Gastrocnemius medialis (tissue), 4 donors: ENCODE measurements around the gene NHLRC2.

ENCODE experiments used
- CTCF ChIP-seq, 5 experiments: fragments of 450-650 bp in 3 of 5; fragments of 200-600 bp in 2 of 5; sonication (generic) in 2 of 5; IDR thresholded peaks in 4 of 5; conservative IDR thresholded peaks in 1 of 5; 1 replicate in 4 of 5; 2 replicates in 1 of 5; pipeline ENCODE4 v1.5.1; 2016 to 2019; ENCODE audit warnings: antibody characterized with exemption in 5 of 5, mild to moderate bottlenecking in 3 of 5, moderate library complexity in 3 of 5
- POLR2A ChIP-seq, 2 donors: fragments of 450-650 bp; IDR thresholded peaks; one replicate each; pipeline ENCODE4 v1.6.1; 2017; ENCODE audit warnings: antibody characterized with exemption in 2 of 2, mild to moderate bottlenecking in 2 of 2, moderate library complexity in 2 of 2

GRCh38 chr10:113905756-113906155, 51.3 kb downstream of the NHLRC2 start:
- TF ChIP-seq CTCF (IDR thresholded peaks at IDR 0.05 in 4 of 5, conservative IDR thresholded peaks at IDR 0.05 in 1 of 5) (no peak), POLR2A (IDR thresholded peaks at IDR 0.05) (no peak)
